ENCODE results near the gene ASGR2.
"Not testable (repeated sequence)": the region's sequence is repeated elsewhere in the genome, so short reads cannot be mapped to it uniquely, and the experiment has no call there.

The ASGR2 gene

DNA sequence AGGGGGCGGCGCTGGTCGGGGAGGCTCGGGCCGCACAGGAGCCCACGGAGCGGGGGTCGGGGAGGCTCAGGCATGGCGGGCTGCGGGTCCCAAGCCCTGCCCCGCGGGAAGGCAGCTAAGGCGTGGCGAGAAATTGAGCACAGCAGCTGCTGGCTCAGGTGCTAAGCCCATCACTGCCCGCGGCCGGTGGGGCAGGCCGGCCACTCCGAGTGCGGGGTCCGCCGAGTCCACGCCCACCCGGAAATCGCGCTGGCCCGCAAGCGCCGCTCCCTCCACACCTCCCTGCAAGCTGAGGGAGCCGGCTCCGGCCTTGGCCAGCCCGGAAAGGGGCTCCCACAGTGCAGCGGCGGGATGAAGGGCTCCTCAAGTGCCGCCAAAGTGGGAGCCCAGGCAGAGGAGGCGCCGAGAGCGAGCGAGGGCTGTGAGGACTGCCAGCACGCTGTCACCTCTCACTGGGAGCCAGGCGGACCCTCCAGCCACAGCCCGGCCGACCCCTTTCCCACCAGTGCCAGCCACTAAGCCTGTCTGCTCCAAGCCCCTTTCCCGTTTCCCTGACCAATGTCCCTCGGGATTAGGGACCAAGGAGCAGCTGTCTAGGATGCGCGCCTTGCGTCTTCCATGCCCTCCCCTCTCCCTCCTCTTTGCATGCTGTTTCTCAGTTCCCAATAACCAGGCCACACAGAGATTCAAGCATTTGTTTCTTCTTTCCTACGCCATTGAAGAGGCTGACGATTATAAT is 13.8 kb downstream of the ASGR2 start:
- DNase-seq (ENCODE audit: low read depth in 2 of 2), result not testable (repeated sequence)

DNA sequence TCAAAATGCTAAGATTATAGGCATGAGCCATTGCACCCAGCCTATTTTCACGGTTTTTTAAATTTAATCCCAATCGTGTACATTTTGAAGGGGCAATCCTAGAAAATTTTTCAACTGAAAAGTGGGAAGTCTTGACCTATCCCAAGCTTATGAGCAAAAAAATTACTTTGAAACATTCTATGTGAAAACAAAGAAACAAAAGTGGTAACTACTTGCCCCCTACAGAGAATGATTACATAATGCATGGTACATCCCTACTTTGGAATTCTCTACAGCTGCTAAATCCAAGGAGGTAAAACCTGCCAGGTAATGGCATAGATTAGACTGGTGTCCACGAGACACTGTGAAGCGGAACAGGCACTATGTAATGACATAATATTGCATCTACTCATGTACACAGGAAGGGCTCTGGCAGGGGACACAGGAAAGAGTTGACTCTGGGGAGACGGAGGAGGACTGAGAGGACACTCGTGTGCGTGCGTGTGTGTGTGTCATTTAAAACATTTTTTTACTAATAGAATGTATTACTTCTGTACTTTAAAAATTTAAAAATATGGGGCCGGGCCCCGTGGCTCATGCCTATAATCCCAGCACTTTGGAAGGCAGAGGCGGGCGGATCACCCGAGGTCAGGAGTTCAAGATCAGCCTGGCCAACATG is 15.7 kb downstream of the ASGR2 start:
- DNase-seq (ENCODE audit: low read depth in 2 of 2), result no peak

DNA sequence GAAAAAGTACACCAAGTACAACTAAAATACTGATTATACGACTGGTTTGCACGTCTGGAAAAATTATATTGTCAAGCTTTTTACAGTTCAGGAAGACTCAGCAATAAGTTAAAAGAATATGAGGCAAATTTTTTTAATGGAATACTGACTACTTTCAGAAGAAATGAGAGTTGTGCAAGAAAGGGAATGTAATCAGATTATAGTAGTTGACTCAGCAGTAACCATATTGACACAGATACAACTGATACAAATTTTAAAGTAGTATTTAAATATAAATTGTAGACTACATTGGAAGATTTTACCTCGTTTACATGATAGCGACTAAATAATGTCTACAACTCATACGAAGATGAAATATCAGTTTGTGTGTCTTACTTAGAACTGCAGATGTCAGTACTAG is 16.7 kb downstream of the ASGR2 start:
- no peak for DNase-seq (ENCODE audit: low read depth in 2 of 2)

DNA sequence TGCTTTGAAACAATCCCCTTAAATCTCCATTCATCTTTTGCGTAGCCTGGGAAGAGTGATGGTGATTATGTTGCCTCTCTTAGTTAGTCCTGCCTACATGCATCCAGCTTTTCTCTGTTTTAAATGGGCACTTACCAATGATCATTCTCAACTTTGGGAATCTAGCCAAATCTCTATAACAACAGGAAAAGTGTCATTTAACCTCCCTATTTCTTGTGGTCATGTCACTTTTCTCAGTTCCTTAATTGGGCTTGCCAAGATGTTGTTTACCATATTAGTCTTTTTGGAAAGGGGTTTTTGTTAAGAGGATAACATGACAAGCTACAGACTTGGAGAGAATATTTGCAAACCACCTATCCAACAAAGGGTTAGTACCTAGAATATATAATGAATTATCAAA is 19.0 kb downstream of the ASGR2 start:
- DNase-seq (ENCODE audit: low read depth in 2 of 2), result no peak

DNA sequence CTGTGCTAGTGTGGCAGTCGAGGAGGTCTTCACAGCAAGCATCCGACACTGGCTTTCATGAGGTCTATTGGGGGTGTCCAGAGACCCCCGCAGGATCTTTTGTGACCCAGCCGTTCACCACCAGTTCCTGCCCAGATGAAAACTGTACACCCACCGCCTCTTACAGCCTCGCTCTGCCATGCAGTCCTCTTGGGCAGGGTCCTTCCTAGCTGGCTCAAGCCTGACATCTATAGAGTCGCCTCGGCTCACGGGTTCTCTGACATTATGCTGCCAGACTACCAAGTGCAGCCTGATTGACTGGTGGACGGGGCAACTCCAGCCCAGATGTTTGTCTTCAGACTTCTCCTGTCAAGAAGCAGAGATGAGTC is 20.0 kb downstream of the ASGR2 start:
- DNase-seq (ENCODE audit: low read depth in 2 of 2), result no peak

DNA sequence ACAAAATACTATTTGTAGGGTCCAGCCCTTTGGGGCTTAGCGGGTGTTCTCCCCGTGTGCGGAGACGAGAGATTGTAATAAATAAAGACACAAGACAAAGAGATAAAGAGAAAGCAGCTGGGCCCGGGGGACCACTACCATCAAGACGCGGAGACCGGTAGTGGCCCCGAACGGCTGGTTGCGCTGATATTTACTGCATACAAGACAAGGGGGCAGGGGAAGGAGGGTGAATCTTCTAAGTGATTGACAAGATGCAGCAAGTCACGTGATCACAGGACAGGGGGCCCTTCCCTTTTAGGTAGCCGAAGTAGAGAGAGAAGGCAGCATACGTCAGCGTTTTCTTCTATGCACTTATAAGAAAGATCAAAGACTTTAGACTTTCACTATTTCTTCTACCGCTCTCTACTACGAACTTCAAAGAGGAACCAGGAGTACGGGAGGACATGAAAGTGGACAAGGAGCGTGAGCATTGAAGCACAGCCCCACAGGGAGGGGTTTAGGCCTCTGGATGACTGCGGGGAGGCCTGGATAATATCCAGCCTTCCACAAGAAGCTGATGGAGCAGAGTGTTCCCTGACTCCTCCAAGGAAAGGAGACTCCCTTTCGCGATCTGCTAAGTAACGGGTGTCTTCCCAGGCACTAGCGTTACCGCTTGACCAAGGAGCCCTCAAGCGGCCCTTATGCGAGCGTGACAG is 23.2 kb downstream of the ASGR2 start:
- not testable (repeated sequence) for DNase-seq (ENCODE audit: low read depth in 2 of 2)

DNA sequence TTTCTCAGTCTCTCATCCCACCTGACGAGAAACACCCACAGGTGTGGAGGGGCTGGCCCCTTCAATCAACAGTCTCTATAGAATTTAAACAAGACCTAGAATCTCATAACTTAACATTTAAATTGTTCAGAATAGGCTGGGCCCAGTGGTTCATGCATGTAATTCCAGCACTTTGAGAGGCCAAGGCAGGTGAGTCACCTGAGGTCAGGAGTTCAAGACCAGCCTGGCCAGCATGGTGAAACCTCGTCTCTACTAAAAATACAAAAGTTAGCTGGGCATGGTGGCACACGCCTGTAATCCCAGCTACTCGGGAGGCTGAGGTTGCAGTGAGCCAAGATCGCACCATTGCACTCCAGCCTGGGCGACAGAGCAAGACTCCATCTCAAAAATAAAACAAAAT is 25.1 kb downstream of the ASGR2 start:
- not testable (repeated sequence) for DNase-seq (ENCODE audit: low read depth in 2 of 2)

DNA sequence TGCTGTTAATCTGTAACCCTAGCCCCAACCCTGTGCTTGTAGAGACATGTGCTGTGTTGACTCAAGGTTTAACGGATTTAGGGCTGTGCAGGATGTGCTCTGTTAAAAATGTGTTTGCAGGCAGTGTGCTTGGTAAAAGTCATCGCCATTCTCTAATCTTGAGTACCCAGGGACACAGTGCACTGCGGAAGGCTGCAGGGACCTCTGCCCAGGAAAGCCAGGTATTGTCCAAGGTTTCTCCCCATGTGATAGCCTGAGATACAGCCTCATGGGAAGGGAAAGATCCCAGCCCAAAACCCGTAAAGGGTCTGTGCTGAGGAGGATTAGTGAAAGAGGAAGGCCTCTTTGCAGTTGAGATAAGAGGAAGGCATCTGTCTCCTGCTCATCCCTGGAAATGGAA is 26.2 kb downstream of the ASGR2 start:
- not testable (repeated sequence) for DNase-seq (ENCODE audit: low read depth in 2 of 2)

DNA sequence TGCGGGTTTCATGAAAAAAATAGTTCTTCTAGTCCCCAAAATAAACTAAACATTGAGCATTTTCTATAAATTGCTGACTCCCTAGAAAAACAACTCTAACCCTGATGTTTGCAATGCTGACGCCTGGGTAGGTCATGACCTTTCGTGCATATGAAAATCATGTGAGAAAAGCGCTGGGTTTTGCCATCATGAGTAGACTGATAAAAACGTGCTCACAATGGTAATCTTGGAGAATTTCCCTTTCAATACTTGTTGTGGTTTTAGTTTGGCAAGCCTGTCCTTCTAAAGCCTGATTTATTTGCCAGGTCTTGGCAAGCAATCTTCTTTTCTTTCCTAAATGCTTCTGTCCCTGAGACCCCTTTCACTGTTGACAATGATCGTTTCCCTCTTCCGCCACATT is 30.5 kb downstream of the ASGR2 start:
- no peak for DNase-seq (ENCODE audit: low read depth in 2 of 2)

DNA sequence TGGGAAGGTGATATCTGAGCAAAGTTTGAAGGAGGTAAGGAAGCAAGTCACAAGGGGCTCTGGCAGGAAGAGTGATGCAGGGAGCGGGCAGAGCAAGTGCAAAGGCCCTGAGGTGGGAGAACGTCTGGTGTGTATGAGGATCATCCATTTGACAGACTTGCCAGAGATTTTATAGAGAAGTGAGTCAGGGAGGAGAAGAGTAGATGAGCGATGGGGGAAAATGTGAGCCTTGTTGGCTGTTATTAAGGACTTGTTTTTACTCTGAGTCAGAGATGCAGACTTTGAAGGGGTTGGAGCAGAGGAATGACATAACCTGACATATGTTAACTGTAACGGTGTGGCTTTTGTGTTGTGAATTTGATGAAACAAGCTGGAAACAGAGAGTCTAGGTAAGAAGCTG is 31.0 kb downstream of the ASGR2 start:
- DNase-seq (ENCODE audit: low read depth in 2 of 2), result no peak

DNA sequence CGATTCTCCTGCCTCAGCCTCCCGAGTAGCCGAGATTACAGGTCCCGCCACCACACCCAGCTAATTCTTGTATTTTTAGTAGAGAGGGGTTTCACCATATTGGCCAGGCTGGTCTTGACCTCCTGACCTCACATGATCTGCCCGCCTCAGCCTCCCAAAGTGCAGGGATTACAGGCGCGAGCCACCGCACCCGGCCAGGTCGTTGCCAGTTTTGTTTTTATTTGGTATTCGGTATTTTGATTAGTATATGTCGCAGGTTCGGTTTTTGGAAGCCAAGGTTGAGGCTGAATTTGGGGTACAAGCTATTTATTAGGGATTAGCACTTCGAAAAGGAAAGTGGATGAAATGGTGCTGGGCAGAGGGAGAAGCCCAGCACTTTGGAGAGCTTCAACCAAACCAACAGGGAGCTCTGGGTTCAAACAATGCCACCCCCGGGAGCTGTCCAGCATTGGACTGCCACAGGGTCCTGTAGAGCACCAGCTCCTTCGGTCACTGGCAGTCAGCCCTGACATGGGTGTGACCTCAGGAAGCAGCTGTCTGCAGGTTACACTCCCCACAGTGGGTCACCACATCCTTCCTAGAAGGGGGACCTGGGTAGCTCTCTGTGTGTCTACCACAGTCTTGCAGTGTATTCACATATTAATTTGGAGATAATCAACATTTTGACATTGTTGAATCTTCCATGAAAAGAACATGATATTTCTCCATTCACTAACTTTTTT is 33.1 kb downstream of the ASGR2 start:
- DNase-seq (ENCODE audit: low read depth in 2 of 2), result no peak

DNA sequence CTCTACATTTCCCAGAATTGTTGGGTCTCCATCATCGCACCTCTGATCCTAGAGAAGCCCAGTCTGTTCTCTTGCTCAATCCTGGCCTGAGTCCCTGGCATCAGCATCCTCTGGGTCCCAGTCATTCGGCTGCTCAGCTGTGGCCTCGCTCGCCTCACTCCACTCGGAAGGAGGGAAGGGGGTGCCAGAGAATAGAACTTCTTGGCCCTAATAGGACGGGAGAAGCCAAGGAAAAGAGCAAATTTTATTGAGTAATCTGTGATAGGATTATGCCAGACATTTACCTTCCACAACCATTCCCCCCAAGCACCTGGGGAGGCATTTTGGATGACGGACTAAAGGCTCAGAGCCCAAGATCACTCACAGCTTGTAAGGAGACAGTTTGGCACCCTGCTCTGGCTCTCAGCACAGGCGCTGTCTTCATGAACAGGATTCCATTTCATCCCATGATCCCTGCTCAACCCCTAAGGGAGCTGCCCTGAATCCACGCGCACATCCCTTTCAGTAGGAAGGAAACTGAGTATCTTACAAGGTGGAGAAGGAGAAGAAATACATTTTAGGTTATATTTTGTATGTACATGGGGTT is 34.1 kb downstream of the ASGR2 start:
- DNase-seq (ENCODE audit: low read depth in 2 of 2), result no peak

DNA sequence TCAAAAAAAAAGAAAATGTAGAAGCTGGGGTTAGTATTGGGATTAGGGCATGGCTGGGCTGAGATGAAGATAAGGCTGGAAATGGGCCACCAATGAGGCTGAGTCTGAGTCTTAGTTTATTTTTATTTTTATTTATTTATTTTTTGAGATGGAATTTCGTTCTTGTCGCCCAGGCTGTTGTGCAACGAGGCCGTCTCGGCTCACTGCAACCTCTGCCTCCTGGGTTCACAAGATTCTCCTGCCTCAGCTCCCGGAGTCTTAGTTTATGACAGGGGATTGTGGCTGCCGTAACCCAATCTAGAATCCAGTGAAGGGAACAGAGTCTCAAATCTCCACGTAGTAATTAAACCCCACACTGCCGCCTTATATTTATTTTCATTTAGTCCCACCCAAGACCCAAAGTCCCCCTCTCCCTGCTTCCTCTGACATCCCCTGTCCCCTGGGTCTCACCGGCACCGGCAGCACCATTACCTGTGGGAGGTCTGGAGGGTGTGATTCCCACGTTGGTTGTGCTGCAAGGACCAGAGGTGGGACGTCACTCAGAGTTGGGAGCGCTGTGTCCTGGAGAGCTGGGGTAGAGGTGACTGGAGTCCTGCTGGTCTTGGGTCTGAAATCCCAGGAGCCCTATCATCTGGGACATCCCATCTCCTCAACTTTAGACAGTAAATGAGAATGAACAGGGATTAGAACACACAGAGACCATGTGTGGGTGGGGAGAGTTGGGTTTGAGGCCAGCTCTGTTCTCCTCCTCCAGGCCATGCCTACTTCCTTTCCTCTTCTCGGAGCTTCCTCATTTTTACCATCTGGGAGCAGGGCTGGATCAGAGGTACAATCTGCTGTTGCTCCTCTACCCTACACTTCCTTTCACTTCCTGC is 34.8 kb downstream of the ASGR2 start, which contains the start of gene CLEC10A:
TSS of gene CLEC10A (minus strand) at position 671 of the 875 bp plus-strand sequence. CDS start 1,439 bp downstream, outside the sequence.
- no peak for DNase-seq (ENCODE audit: low read depth in 2 of 2)

DNA sequence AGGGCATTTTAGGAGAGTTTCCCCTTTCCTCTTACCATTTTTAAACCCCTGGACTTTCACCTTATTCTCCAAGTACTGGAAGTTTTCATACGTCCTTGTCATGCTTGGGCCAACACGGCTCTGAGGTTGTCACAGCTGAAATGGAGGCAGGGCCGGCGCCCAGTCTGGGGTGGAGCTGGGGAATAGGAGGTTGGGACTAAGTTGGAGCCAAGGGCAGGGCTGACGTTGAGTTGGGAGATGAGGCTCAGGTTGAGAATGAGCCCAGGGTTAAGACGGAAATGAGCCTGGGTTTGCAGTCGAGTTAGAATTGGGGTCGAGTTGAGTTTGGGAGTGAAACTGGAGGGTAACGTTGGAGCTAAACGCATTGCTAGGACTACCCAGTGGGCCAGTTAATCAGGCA is 35.9 kb downstream of the ASGR2 start:
- no peak for DNase-seq (ENCODE audit: low read depth in 2 of 2)

DNA sequence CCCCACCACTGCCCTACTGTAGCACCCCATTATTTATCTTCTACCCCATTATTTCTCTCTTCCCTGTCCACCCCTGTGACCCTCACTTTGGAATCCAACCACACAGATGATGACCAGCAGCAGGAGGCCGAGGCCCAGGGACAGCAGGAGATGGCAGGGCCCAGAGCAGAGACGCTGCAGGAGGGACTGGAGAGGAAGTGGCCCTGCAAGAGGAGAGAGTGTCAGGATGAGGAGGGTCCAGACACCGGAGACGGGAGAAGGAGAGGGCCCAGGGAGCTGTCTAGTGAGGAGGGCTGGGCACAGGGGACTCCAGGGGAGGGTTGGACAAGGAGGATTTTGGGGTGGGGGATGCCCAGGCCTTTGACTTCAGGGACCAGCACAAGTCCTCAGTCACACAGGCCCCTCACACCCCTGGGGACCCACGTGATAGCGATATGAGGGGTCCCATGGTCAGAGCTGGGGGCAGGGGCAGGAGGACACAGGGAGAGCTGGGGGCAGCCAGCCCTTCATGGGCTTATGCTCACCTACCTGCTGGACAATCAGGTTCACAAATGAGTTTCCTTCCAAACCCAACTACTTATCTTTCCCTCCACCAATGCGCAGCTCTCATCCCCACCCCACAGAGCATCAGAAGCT is 36.6 kb downstream of the ASGR2 start:
- no peak for DNase-seq (ENCODE audit: low read depth in 2 of 2)

DNA sequence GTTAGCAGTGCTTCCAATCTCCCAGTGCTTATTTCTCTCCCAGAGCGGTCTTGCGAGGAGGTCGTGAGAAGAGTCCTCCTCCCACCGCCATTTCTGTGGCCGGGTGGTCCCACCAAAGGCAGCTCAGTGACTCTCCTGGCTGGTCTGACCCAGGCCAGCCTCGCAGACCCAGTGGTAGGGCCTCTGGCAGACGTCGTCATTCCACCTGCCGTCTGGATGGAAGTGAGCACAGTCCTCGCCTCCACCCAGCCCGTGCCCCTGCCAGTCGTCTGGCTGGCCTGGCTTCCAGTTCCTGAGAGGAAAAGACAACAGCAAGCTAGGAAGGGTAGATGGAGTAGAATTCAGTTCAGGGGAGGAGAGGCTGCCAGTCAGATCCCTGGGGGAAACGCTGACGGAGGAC is 39.7 kb downstream of the ASGR2 start:
- no peak for DNase-seq (ENCODE audit: low read depth in 2 of 2)

DNA sequence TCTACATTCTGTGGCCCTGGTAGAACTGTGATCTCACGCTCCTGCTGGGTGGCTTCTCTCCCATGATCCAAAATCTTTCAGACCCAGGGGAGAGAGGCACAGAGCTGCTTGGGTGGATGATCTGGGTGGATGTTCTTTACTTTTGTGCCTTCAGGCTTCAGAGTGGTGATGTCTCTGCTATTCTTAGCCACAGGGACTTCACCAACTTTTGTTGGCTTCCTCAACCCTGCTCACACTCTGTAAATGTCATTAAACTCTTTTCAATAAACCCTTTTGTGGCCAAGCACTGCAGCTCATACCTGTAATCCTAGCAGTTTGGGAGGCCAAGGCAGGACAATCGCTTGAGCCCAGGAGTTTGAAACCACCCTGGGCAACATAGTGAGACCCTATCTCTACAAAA is 42.2 kb downstream of the ASGR2 start:
- no peak for DNase-seq (ENCODE audit: low read depth in 2 of 2)

DNA sequence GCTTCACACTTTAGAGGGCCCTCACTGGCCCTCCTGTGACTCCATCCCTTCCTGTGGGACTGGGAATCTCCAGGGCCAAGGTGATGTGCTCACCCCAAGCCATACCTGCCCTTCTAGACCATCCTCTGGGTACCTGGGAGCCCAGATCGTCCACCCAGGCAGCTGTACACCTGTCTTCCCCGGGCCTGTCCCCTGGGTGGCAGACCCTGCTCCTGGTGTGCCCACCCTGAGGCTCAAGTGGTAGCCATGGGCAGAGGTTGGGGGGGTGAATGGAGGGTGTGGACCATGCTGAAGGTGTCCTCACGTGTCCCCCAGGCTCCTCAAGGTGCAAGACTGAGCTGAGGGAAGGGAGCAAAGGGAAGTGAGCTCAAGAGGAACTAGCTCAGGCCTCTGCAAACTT is 43.9 kb downstream of the ASGR2 start:
- DNase-seq (ENCODE audit: low read depth in 2 of 2), result no peak

DNA sequence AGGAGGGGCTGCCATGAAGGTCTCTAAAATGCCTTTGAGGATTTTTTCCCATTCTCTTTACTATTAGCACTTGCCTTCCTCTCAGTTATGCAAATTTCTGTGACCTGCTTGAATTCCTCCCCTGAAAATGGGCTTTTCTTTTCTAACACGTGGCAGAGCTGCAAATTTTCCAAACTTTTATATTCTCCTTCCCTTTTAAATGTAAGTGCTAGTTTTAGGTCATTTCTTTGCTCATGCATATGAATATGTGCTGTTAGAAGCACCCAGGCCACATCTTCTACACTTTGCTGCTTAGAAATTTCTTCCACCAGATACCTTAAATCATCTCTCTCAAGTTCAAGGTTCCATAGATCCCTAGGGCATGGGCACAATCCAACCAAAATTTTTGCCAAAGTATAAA is 46.4 kb downstream of the ASGR2 start:
- no peak for DNase-seq (ENCODE audit: low read depth in 2 of 2)

DNA sequence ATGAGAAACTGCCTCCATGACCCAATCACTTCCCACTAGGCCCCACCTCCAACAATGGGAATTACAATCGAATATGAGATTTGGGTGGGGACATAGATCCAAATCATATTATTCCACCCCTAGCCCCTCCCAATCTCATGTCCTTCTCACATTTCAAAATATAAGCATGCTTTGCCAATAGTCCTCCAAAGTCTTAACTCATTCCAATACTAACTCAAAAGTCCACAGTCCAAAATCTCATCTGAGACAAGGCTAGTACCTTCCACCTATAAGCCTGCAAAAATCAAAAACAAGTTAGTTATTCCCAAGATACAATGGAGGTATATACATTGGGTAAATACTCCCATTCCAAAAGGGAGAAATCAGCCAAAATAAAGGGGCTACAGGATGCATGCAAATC is 47.4 kb downstream of the ASGR2 start:
- DNase-seq (ENCODE audit: low read depth in 2 of 2), result no peak

Measured in fibroblast of skin of left quadriceps (primary cell).